Measurements from ENCODE around the gene SIDT1. TPM values are rescaled to one million over a fixed set of nuclear protein-coding genes. Genes with fewer than 3 reads are reported as not detected.

The SIDT1 gene
- total RNA-seq, 3 donors from 2014 or later = 4.8 to 7.0 (median 6.0) TPM

GRCh38 chr3:113557374-113557773 lies 25.0 kb downstream of the SIDT1 start:
- DNase-seq (no peak), ATAC-seq (no peak)
- H3K9me3 Mint-ChIP-seq = no peaks in the 10 kb centered on the region
- H3K36me3 Mint-ChIP-seq (ENCODE audit: insufficient read depth) = peaks cover 17% of the 10 kb centered on the region
- no peak overlapping the region for H3K4me3 Mint-ChIP-seq
- no peaks in the 10 kb centered on the region for H3K27me3 Mint-ChIP-seq (ENCODE audit: low read depth)
- H3K4me1 Mint-ChIP-seq (ENCODE audit: low read depth) = peaks cover 57% of the 10 kb centered on the region

GRCh38 chr3:113559009-113559408 lies 26.7 kb downstream of the SIDT1 start:
- peaks cover 18% of the 10 kb centered on the region for H3K36me3 Mint-ChIP-seq (ENCODE audit: insufficient read depth)
- no peaks in the 10 kb centered on the region for H3K27me3 Mint-ChIP-seq (ENCODE audit: low read depth)
- ATAC-seq (no peak), DNase-seq (no peak)
- H3K9me3 Mint-ChIP-seq = no peaks in the 10 kb centered on the region
- H3K4me3 Mint-ChIP-seq = no peak overlapping the region
- H3K4me1 Mint-ChIP-seq (ENCODE audit: low read depth) = peaks cover 59% of the 10 kb centered on the region

- ATAC-seq (no peak), DNase-seq (no peak)
- no peaks in the 10 kb centered on the region for H3K27me3 Mint-ChIP-seq (ENCODE audit: low read depth)
- peaks cover 16% of the 10 kb centered on the region for H3K36me3 Mint-ChIP-seq (ENCODE audit: insufficient read depth)
- H3K4me3 Mint-ChIP-seq = no peak overlapping the region
- H3K9me3 Mint-ChIP-seq = no peaks in the 10 kb centered on the region
- H3K4me1 Mint-ChIP-seq (ENCODE audit: low read depth) = peaks cover 57% of the 10 kb centered on the region
These were observed 27.9 kb downstream of the SIDT1 start for GRCh38 chr3:113560271-113560670.

- peaks cover 16% of the 10 kb centered on the region for H3K36me3 Mint-ChIP-seq (ENCODE audit: insufficient read depth)
- no peak overlapping the region for H3K4me3 Mint-ChIP-seq
- no peak for ATAC-seq
- no peaks in the 10 kb centered on the region for H3K9me3 Mint-ChIP-seq
- DNase-seq = no peak
- H3K27me3 Mint-ChIP-seq (ENCODE audit: low read depth) = no peaks in the 10 kb centered on the region
- peaks cover 55% of the 10 kb centered on the region for H3K4me1 Mint-ChIP-seq (ENCODE audit: low read depth)
These were observed 28.7 kb downstream of the SIDT1 start for GRCh38 chr3:113560831-113561623.

GRCh38 chr3:113565555-113565954 lies 33.2 kb downstream of the SIDT1 start:
- Mint-ChIP-seq H3K36me3 (ENCODE audit: insufficient read depth) (peaks cover 21% of the 10 kb centered on the region), H3K4me1 (ENCODE audit: low read depth) (peaks cover 31% of the 10 kb centered on the region), H3K9me3 (no peaks in the 10 kb centered on the region), H3K4me3 (no peak overlapping the region), H3K27me3 (ENCODE audit: low read depth) (no peaks in the 10 kb centered on the region)
- DNase-seq (no peak), ATAC-seq (no peak)

GRCh38 chr3:113570158-113570557 lies 37.8 kb downstream of the SIDT1 start:
- Mint-ChIP-seq H3K4me3 (no peak overlapping the region), H3K36me3 (ENCODE audit: insufficient read depth) (peaks cover 15% of the 10 kb centered on the region), H3K4me1 (ENCODE audit: low read depth) (peaks cover 1% of the 10 kb centered on the region), H3K27me3 (ENCODE audit: low read depth) (no peaks in the 10 kb centered on the region), H3K9me3 (no peaks in the 10 kb centered on the region)
- no peak for ATAC-seq
- DNase-seq = no peak

GRCh38 chr3:113571360-113571759 lies 39.0 kb downstream of the SIDT1 start:
- H3K4me3 Mint-ChIP-seq = no peak overlapping the region
- H3K36me3 Mint-ChIP-seq (ENCODE audit: insufficient read depth) = peaks cover 14% of the 10 kb centered on the region
- H3K4me1 Mint-ChIP-seq (ENCODE audit: low read depth) = peaks cover 1% of the 10 kb centered on the region
- H3K27me3 Mint-ChIP-seq (ENCODE audit: low read depth) = no peaks in the 10 kb centered on the region
- no peak for DNase-seq
- ATAC-seq = no peak
- H3K9me3 Mint-ChIP-seq = no peaks in the 10 kb centered on the region

- ATAC-seq = no peak
- DNase-seq = no peak
- no peak overlapping the region for H3K4me3 Mint-ChIP-seq
- H3K36me3 Mint-ChIP-seq (ENCODE audit: insufficient read depth) = peaks cover 9% of the 10 kb centered on the region
- no peaks in the 10 kb centered on the region for H3K27me3 Mint-ChIP-seq (ENCODE audit: low read depth)
- H3K4me1 Mint-ChIP-seq (ENCODE audit: low read depth) = peaks cover 5% of the 10 kb centered on the region
- H3K9me3 Mint-ChIP-seq = no peaks in the 10 kb centered on the region
These were observed 41.4 kb downstream of the SIDT1 start for GRCh38 chr3:113573728-113574127.

GRCh38 chr3:113574213-113574612 lies 41.9 kb downstream of the SIDT1 start:
- H3K36me3 Mint-ChIP-seq (ENCODE audit: insufficient read depth) = peaks cover 9% of the 10 kb centered on the region
- no peaks in the 10 kb centered on the region for H3K27me3 Mint-ChIP-seq (ENCODE audit: low read depth)
- DNase-seq (no peak), ATAC-seq (no peak)
- no peak overlapping the region for H3K4me3 Mint-ChIP-seq
- H3K4me1 Mint-ChIP-seq (ENCODE audit: low read depth) = peaks cover 5% of the 10 kb centered on the region
- no peaks in the 10 kb centered on the region for H3K9me3 Mint-ChIP-seq

- H3K4me3 Mint-ChIP-seq = no peak overlapping the region
- no peaks in the 10 kb centered on the region for H3K27me3 Mint-ChIP-seq (ENCODE audit: low read depth)
- H3K4me1 Mint-ChIP-seq (ENCODE audit: low read depth) = peaks cover 5% of the 10 kb centered on the region
- H3K9me3 Mint-ChIP-seq = no peaks in the 10 kb centered on the region
- ATAC-seq (no peak), DNase-seq (no peak)
- peaks cover 5% of the 10 kb centered on the region for H3K36me3 Mint-ChIP-seq (ENCODE audit: insufficient read depth)
These were observed 42.9 kb downstream of the SIDT1 start for GRCh38 chr3:113575206-113575605.

- Mint-ChIP-seq H3K9me3 (no peaks in the 10 kb centered on the region), H3K36me3 (ENCODE audit: insufficient read depth) (peaks cover 27% of the 10 kb centered on the region), H3K4me3 (no peak overlapping the region), H3K27me3 (ENCODE audit: low read depth) (no peaks in the 10 kb centered on the region), H3K4me1 (ENCODE audit: low read depth) (peaks cover 3% of the 10 kb centered on the region)
- ATAC-seq = no peak
- no peak for DNase-seq
These were observed 52.9 kb downstream of the SIDT1 start for GRCh38 chr3:113585228-113585627.

GRCh38 chr3:113585720-113586119 lies 53.4 kb downstream of the SIDT1 start:
- Mint-ChIP-seq H3K4me1 (ENCODE audit: low read depth) (peaks cover 4% of the 10 kb centered on the region), H3K36me3 (ENCODE audit: insufficient read depth) (peaks cover 27% of the 10 kb centered on the region), H3K27me3 (ENCODE audit: low read depth) (no peaks in the 10 kb centered on the region), H3K9me3 (no peaks in the 10 kb centered on the region), H3K4me3 (no peak overlapping the region)
- DNase-seq (no peak), ATAC-seq (no peak)

- Mint-ChIP-seq H3K36me3 (ENCODE audit: insufficient read depth) (peaks cover 41% of the 10 kb centered on the region), H3K4me1 (ENCODE audit: low read depth) (peaks cover 6% of the 10 kb centered on the region), H3K27me3 (ENCODE audit: low read depth) (no peaks in the 10 kb centered on the region), H3K9me3 (no peaks in the 10 kb centered on the region), H3K4me3 (no peak overlapping the region)
- DNase-seq (no peak), ATAC-seq (no peak)
These were observed 56.5 kb downstream of the SIDT1 start for GRCh38 chr3:113588806-113589205.

- DNase-seq (no peak), ATAC-seq (no peak)
- peaks cover 44% of the 10 kb centered on the region for H3K36me3 Mint-ChIP-seq (ENCODE audit: insufficient read depth)
- peaks cover 6% of the 10 kb centered on the region for H3K4me1 Mint-ChIP-seq (ENCODE audit: low read depth)
- H3K9me3 Mint-ChIP-seq = no peaks in the 10 kb centered on the region
- no peak overlapping the region for H3K4me3 Mint-ChIP-seq
- no peaks in the 10 kb centered on the region for H3K27me3 Mint-ChIP-seq (ENCODE audit: low read depth)
These were observed 57.6 kb downstream of the SIDT1 start for GRCh38 chr3:113589971-113590370.

GRCh38 chr3:113590983-113591382 lies 58.6 kb downstream of the SIDT1 start:
- H3K27me3 Mint-ChIP-seq (ENCODE audit: low read depth) = no peaks in the 10 kb centered on the region
- ATAC-seq (no peak), DNase-seq (no peak)
- no peaks in the 10 kb centered on the region for H3K9me3 Mint-ChIP-seq
- H3K36me3 Mint-ChIP-seq (ENCODE audit: insufficient read depth) = peaks cover 38% of the 10 kb centered on the region
- H3K4me3 Mint-ChIP-seq = no peak overlapping the region
- peaks cover 6% of the 10 kb centered on the region for H3K4me1 Mint-ChIP-seq (ENCODE audit: low read depth)

Data from activated T-cell treated with anti-CD3 and anti-CD28 coated beads, Interleukin-2, amount 50 U/mL, for 4 hours (primary cell).